DND-41 (cell line): Measurements from ENCODE around the gene MYH16.

Source experiments
- EZH2 ChIP-seq: IDR thresholded peaks from 3 replicates; pipeline ENCODE4 v1.6.1; 2012; ENCODE audit warnings: borderline replicate concordance, low read depth, mild to moderate bottlenecking, moderate library complexity, low read length, inconsistent platforms; ENCODE audit not compliant: severe bottlenecking
- TF ChIP-seq, protein P1 (sequence below): IDR thresholded peaks from 2 replicates; pipeline ENCODE4 v1.5.1; 2012; ENCODE audit warnings: borderline replicate concordance, low read length, moderate library complexity, mild to moderate bottlenecking; ENCODE audit not compliant: poor library complexity, severe bottlenecking; ENCODE audit errors: extremely low read depth

- TF ChIP-seq, protein P1, sequence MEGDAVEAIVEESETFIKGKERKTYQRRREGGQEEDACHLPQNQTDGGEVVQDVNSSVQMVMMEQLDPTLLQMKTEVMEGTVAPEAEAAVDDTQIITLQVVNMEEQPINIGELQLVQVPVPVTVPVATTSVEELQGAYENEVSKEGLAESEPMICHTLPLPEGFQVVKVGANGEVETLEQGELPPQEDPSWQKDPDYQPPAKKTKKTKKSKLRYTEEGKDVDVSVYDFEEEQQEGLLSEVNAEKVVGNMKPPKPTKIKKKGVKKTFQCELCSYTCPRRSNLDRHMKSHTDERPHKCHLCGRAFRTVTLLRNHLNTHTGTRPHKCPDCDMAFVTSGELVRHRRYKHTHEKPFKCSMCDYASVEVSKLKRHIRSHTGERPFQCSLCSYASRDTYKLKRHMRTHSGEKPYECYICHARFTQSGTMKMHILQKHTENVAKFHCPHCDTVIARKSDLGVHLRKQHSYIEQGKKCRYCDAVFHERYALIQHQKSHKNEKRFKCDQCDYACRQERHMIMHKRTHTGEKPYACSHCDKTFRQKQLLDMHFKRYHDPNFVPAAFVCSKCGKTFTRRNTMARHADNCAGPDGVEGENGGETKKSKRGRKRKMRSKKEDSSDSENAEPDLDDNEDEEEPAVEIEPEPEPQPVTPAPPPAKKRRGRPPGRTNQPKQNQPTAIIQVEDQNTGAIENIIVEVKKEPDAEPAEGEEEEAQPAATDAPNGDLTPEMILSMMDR: no peak
- TF ChIP-seq EZH2: no peak
Measured at GRCh38 chr7:99359465-99360154, 87.0 kb downstream of the MYH16 start.
